Activated effector memory CD4-positive, alpha-beta T cell treated with anti-CD3 and anti-CD28 coated beads, Interleukin-2, amount 50 U/mL, for 16 hours (primary cell): ENCODE data around the gene SLC26A4.

Source experiments
- DNase-seq: peaks from one replicate; pipeline ENCODE4 v3.0.0-alpha.2; 2020

SLC26A4 gene

GRCh38 chr7:107697321-107698049 is 36.9 kb downstream of the SLC26A4 start:
- DNase-seq: no peak

GRCh38 chr7:107700570-107700969 is 39.9 kb downstream of the SLC26A4 start:
- DNase-seq: no peak

- DNase-seq: no peak
Observed at GRCh38 chr7:107701191-107701590, 40.6 kb downstream of the SLC26A4 start.

- DNase-seq: no peak
Observed at GRCh38 chr7:107703219-107703618, 42.6 kb downstream of the SLC26A4 start.

- DNase-seq: no peak
Observed at GRCh38 chr7:107703872-107704271, 43.2 kb downstream of the SLC26A4 start.

GRCh38 chr7:107708956-107709355 is 48.3 kb downstream of the SLC26A4 start:
- no peak for DNase-seq

- no peak for DNase-seq
Observed at GRCh38 chr7:107711301-107711700, 50.7 kb downstream of the SLC26A4 start.

GRCh38 chr7:107712025-107712424 is 51.4 kb downstream of the SLC26A4 start:
- no peak for DNase-seq

GRCh38 chr7:107712896-107713295 is 52.3 kb downstream of the SLC26A4 start:
- DNase-seq: no peak

GRCh38 chr7:107715531-107715930 is 54.9 kb downstream of the SLC26A4 start:
- no peak for DNase-seq

- DNase-seq: no peak
Observed at GRCh38 chr7:107718456-107719193, 58.0 kb downstream of the SLC26A4 start.

GRCh38 chr7:107721286-107721685 is 60.7 kb downstream of the SLC26A4 start:
- no peak for DNase-seq

- no peak for DNase-seq
Observed at GRCh38 chr7:107723255-107723654, 62.6 kb downstream of the SLC26A4 start.

GRCh38 chr7:107725138-107725740 is 64.6 kb downstream of the SLC26A4 start:
- DNase-seq: peak; percentile 71

- DNase-seq: no peak
Observed at GRCh38 chr7:107726356-107727130, 65.9 kb downstream of the SLC26A4 start.

- no peak for DNase-seq
Observed at GRCh38 chr7:107728276-107728675, 67.6 kb downstream of the SLC26A4 start.

- no peak for DNase-seq
Observed at GRCh38 chr7:107742678-107743566, 82.3 kb downstream of the SLC26A4 start.

GRCh38 chr7:107743567-107744344 is 83.1 kb downstream of the SLC26A4 start, which contains the start of gene CBLL1:
Gene CBLL1, plus strand, starts transcription at chr7:107744142. Its CDS starts 22 bp downstream, at chr7:107744164.
- peak; percentile 100 for DNase-seq

- no peak for DNase-seq
Observed at GRCh38 chr7:107744345-107744750, 83.7 kb downstream of the SLC26A4 start.

- no peak for DNase-seq
Observed at GRCh38 chr7:107746006-107746405, 85.4 kb downstream of the SLC26A4 start.

GRCh38 chr7:107751113-107751512 is 90.5 kb downstream of the SLC26A4 start:
- no peak for DNase-seq
